Heart right ventricle (tissue), 16 donors: ENCODE data around the gene CABP4. TPM values are rescaled to one million over a fixed set of nuclear protein-coding genes. Genes with fewer than 3 reads are reported as not detected.
A peak's percentile ranks its signal among the peaks of the same experiment; 100 is the strongest.

Experiments
- ATAC-seq, 8 donors: fragments of 200-7000 bp; cut with Tn5 transposase; one replicate each; pipeline ENCODE4 v1.9.1; 2020; ENCODE audit warnings: mild to moderate bottlenecking in 8 of 8, moderate library complexity in 8 of 8, moderate number of reproducible peaks in 1 of 8
- DNase-seq, 2 donors: peaks; one replicate each; pipeline ENCODE4 v3.0.0-alpha.2; 2020
- H3K27ac ChIP-seq, 10 donors: fragments of 200-600 bp; sonication (generic) in 2 of 10; one replicate each; pipeline versions ENCODE4 v1.5.0 to v1.8.0; 2020 to 2022; ENCODE audit warnings: mild to moderate bottlenecking in 3 of 10
- H3K27me3 ChIP-seq, 7 donors: fragments of 200-600 bp; one replicate each; pipeline ENCODE4 v1.8.0; 2021 to 2022; ENCODE audit warnings: mild to moderate bottlenecking in 2 of 7
- H3K36me3 ChIP-seq, 9 donors: fragments of 200-600 bp; sonication (generic) in 1 of 9; one replicate each; pipeline versions ENCODE4 v1.5.0 to v1.8.0; 2020 to 2022; ENCODE audit warnings: mild to moderate bottlenecking in 2 of 9
- H3K4me1 ChIP-seq, 9 donors: fragments of 200-600 bp; sonication (generic) in 1 of 9; one replicate each; pipeline versions ENCODE4 v1.5.0 to v1.8.0; 2020 to 2022; ENCODE audit warnings: mild to moderate bottlenecking in 4 of 9
- H3K4me3 ChIP-seq, 10 donors: fragments of 200-600 bp; sonication (generic) in 2 of 10; one replicate each; pipeline versions ENCODE4 v1.5.0 to v1.8.0; 2020 to 2022; ENCODE audit warnings: mild to moderate bottlenecking in 7 of 10, moderate library complexity in 2 of 10
- H3K9me3 ChIP-seq, 11 donors: fragments of 200-600 bp in 10 of 11; sonication (generic) in 2 of 11; one replicate each; pipeline versions ENCODE4 v1.5.0 to v1.8.0; 2013 to 2022; ENCODE audit warnings: mild to moderate bottlenecking in 2 of 11, control low read depth in 1 of 11, moderate library complexity in 1 of 11
- CTCF ChIP-seq, 9 donors: fragments of 200-600 bp; sonication (generic) in 2 of 9; IDR thresholded peaks; one replicate each; pipeline versions ENCODE4 v1.5.0 to v1.8.0; 2021 to 2022; ENCODE audit warnings: antibody characterized with exemption in 9 of 9, mild to moderate bottlenecking in 5 of 9, moderate library complexity in 1 of 9
- WGBS, 2 donors: extraction: QIAGEN DNeasy Blood & Tissue Kit; methylation state at CpG; one replicate each; pipeline ENCODE4 v1.1.7; 2013; ENCODE audit warnings: inconsistent platforms in 1 of 2; 5-methylcytosine and 5-hydroxymethylcytosine counted together
- intact Hi-C, 10 donors: fragments of 100-400 bp; cut with DNase I; formaldehyde crosslinking; loops; one replicate each; pipeline versions ENCODE4 v1.11.1 to v1.14.2; 2022
- polyA plus RNA-seq, 2 donors: library from polyadenylated mRNA; stranded (reverse); fragments of 200-250 nt; gene quantifications; one replicate each; pipeline ENCODE4 v1.2.3, GENCODE V29; 2013
- total RNA-seq, 10 donors: library from RNA; stranded (reverse); fragmentation: NEBNext Ultra II Directional in 3 of 10; extraction: Animal tissue kit (Norgen Biotek cat#: 25700) in 3 of 10; gene quantifications; one replicate each; pipeline versions ENCODE4 v1.2.1 to v1.2.4, GENCODE V29; 2021 to 2023
- donor health status: Arrhythmogenic right ventricular cardiomyopathy.
- donor health status: ischemic (EF 13 %, LVEDD 7.1; RV severe dilation, severe dysfunction).
- donor health status: healthy with polysubstance abuse.
- donor health status: DM: no; HTN: yes; CAD: no.
- donor health status: DM: no; HTN: no; CAD: no.
- donor health status: ischemic (EF 25% LVEDD 6.9; RV normal size, moderate dysfunction).
- donor health status: ischemic (EF 25% LVEDD 5.7; RV mildly dilated, moderate dysfunction).
- donor health status: healthy.
- donor health status: DM: yes; HTN: yes; CAD: no.
- donor health status: Ischemic cardiomyopathy.
- donor health status: ischemic (EF 35%, LVEDD 5.7; RV mildly dilated, moderate dysfunction).
- donor health status: nonischemic (EF 11% LVEDD 7.7; RV severe dilation, severe dysfunction).
- donor health status: DM: yes; HTN: yes; CAD: no.
- donor health status: PGD.
- donor health status: ischemic (EF 29% LVEDD 5.4; RV normal size, mild dysfunction).
- donor health status: nonischemic (EF 23%, LVEDD 6.1; RV moderate dilation, normal function).

CABP4 gene
- total and polyA plus RNA-seq, 12 donors: 0.17 to 1.5 (median 0.70) TPM; not detected in 1

GRCh38 chr11:67436459-67437081, 18.6 kb upstream of the CABP4 start:
- H3K4me3 ChIP-seq: peak overlapping the region in 2 of 10 donors; percentile 3 to 59
- H3K36me3 ChIP-seq: peaks cover 0 to 92% (median 30%) of the 10 kb centered on the region in 9 donors
- no peaks in the 10 kb centered on the region for H3K27me3 ChIP-seq
- WGBS, 2 donors: 56 to 57% methylated on average over 6 of the region's 6 CpGs
- H3K27ac ChIP-seq: peak overlapping the region in 4 of 10 donors; percentile 47 to 93 (median 54)
- peaks cover 4 to 47% (median 28%) of the 10 kb centered on the region in 9 donors for H3K4me1 ChIP-seq
- ATAC-seq: no peak
- intact Hi-C loops: no loop called here
- no peaks in the 10 kb centered on the region for H3K9me3 ChIP-seq
- TF ChIP-seq CTCF (IDR thresholded peaks at IDR 0.05): no peak
- DNase-seq: no peak

GRCh38 chr11:67437082-67437808, 17.9 kb upstream of the CABP4 start, which contains the start of gene PTPRCAP:
Gene PTPRCAP (minus strand): TSS chr11:67437682. CDS start chr11:67437619, 63 bp downstream.
- H3K27ac ChIP-seq: peak within 1 kb of the TSS in 4 of 10 donors; percentile 41 to 93 (median 52)
- 55 to 70% methylated on average over 26 of the region's 26 CpGs for WGBS, 2 donors

GRCh38 chr11:67437809-67438157, 17.4 kb upstream of the CABP4 start:
- H3K4me1 ChIP-seq: peaks cover 14 to 58% (median 37%) of the 10 kb centered on the region in 9 donors
- no peaks in the 10 kb centered on the region for H3K27me3 ChIP-seq
- peak overlapping the region in 2 of 10 donors; percentile 8 to 59 for H3K4me3 ChIP-seq
- DNase-seq (no peak), ATAC-seq (no peak)
- peaks cover 0 to 89% (median 30%) of the 10 kb centered on the region in 9 donors for H3K36me3 ChIP-seq
- peak overlapping the region in 2 of 10 donors; percentile 56 to 93 for H3K27ac ChIP-seq
- WGBS, 2 donors: 74 to 76% methylated on average over 3 of the region's 3 CpGs
- no peak for TF ChIP-seq CTCF (IDR thresholded peaks at IDR 0.05)
- intact Hi-C loops: no loop called here
- no peaks in the 10 kb centered on the region for H3K9me3 ChIP-seq

More at GRCh38 chr11:67437082-67437808, 17.9 kb upstream of the CABP4 start, which contains the start of gene PTPRCAP:
- Histone ChIP-seq H3K4me1 (peaks cover 11 to 52% (median 32%) of the 10 kb centered on the region in 9 donors), H3K9me3 (no peaks in the 10 kb centered on the region), H3K27me3 (no peaks in the 10 kb centered on the region), H3K36me3 (peaks cover 0 to 92% (median 32%) of the 10 kb centered on the region in 9 donors), H3K4me3 (peak within 1 kb of the TSS in 3 of 10 donors; percentile 3 to 59 (median 8))
- peak in 3 of 8 donors; percentile 10 to 23 (median 11) for ATAC-seq
- DNase-seq: no peak
- no peak for TF ChIP-seq CTCF (IDR thresholded peaks at IDR 0.05)
- intact Hi-C loops: no loop called here

- Histone ChIP-seq H3K27ac (peak overlapping the region in 2 of 10 donors; percentile 28 to 93), H3K4me3 (peak overlapping the region in 1 of 10 donors; percentile 59), H3K36me3 (peaks cover 0 to 83% (median 25%) of the 10 kb centered on the region in 9 donors), H3K9me3 (no peaks in the 10 kb centered on the region), H3K27me3 (no peaks in the 10 kb centered on the region), H3K4me1 (peaks cover 14 to 61% (median 38%) of the 10 kb centered on the region in 9 donors)
- no peak for ATAC-seq
- no peak for DNase-seq
- 86 to 87% methylated on average over 38 to 41 of the region's 41 CpGs for WGBS, 2 donors
- intact Hi-C loops: no loop called here
- no peak for TF ChIP-seq CTCF (IDR thresholded peaks at IDR 0.05)
Measured at GRCh38 chr11:67438158-67438902, 16.8 kb upstream of the CABP4 start.
